Measurements from ENCODE around the gene PKD1.
A peak's percentile ranks its signal among the peaks of the same experiment; 100 is the strongest.

Gene PKD1

GRCh38 chr16:2040041-2040786, 95.5 kb downstream of the PKD1 start:
- H3K27me3 ChIP-seq: no peaks in the 10 kb centered on the region
- no peaks in the 10 kb centered on the region for H3K9me3 ChIP-seq
- no peak overlapping the region for H3K4me3 ChIP-seq (ENCODE audit: low read depth, low read length)
- H3K4me1 ChIP-seq: peaks cover 37% of the 10 kb centered on the region
- DNase-seq: no peak
- H3K36me3 ChIP-seq: peaks cover 14% of the 10 kb centered on the region
- TF ChIP-seq CTCF (IDR thresholded peaks at IDR 0.05; ENCODE audit: low read depth, low read length): no peak

GRCh38 chr16:2039274-2040031, 96.2 kb downstream of the PKD1 start:
- Histone ChIP-seq H3K36me3 (peaks cover 11% of the 10 kb centered on the region), H3K4me1 (peaks cover 37% of the 10 kb centered on the region), H3K27me3 (no peaks in the 10 kb centered on the region), H3K9me3 (no peaks in the 10 kb centered on the region), H3K4me3 (ENCODE audit: low read depth, low read length) (no peak overlapping the region)
- TF ChIP-seq CTCF (IDR thresholded peaks at IDR 0.05; ENCODE audit: low read depth, low read length): no peak
- DNase-seq: peak; percentile 68
